ENCODE results near the gene AP3S2.
"Not testable (repeated sequence)": the region's sequence is repeated elsewhere in the genome, so short reads cannot be mapped to it uniquely, and the experiment has no call there.

Gene AP3S2

DNA sequence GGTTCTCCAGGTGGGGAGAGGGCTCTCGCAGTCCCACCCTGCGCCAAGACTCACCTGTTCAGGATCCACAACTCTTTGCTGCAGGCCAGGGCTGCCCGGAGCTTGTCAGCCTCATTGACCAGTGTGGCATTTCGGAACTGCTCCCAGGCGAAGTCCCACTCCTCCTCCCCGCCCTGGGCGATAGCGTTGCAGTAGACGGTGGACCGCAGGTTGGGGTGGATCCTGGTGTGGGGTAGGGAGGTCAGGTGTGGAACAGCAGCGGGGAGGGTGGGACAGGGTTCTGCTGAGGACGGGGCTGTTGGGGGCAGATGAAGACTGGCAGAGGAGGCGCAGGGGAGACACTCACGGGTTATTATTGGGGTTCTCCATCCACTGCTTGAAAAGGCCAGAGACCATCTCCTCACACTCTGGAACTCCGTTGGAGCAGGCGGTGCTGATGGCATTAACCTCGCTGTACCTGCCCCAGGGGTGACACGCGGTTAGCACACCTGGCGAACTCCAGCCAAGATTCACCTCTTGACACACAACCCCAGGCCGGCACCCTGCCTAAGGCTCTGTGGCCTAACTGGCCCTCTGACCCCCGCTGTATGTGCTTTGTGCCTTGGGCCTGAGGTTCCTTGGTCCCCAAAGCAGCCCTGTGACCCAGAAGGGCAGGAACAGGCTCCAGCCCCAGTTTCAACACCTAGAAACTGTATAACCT lies 101.5 kb downstream of the AP3S2 start:
- TF ChIP-seq, protein P1, sequence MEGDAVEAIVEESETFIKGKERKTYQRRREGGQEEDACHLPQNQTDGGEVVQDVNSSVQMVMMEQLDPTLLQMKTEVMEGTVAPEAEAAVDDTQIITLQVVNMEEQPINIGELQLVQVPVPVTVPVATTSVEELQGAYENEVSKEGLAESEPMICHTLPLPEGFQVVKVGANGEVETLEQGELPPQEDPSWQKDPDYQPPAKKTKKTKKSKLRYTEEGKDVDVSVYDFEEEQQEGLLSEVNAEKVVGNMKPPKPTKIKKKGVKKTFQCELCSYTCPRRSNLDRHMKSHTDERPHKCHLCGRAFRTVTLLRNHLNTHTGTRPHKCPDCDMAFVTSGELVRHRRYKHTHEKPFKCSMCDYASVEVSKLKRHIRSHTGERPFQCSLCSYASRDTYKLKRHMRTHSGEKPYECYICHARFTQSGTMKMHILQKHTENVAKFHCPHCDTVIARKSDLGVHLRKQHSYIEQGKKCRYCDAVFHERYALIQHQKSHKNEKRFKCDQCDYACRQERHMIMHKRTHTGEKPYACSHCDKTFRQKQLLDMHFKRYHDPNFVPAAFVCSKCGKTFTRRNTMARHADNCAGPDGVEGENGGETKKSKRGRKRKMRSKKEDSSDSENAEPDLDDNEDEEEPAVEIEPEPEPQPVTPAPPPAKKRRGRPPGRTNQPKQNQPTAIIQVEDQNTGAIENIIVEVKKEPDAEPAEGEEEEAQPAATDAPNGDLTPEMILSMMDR (IDR thresholded peaks at IDR 0.05; ENCODE audit: low read depth, low read length) = no peak

DNA sequence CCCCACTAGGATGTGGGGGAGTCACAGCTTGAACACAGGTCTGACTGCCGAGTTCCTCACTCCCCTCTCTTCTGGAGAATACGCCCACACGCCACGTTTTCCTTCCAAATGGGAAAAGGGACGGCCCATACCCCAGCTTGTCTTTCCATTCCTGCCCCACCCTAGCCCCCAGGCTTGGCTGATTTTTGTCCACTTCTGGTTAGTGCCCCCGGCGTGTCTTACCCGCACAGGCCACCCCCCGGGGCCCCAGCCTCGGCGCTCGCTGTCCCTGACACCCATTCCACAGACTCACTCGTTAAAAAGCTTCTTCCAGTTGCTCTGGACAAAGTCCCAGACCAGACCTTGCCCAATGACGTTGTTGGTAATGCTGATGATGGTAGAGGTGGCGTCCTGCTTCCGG lies 103.1 kb downstream of the AP3S2 start:
- no peak for DNase-seq
- no peaks in the 10 kb centered on the region for H3K9me3 ChIP-seq
- H3K36me3 ChIP-seq = no peaks in the 10 kb centered on the region
- TF ChIP-seq, protein P1 (IDR thresholded peaks at IDR 0.05; ENCODE audit: low read depth, low read length) = no peak
- no peaks in the 10 kb centered on the region for H3K4me1 ChIP-seq
- no peaks in the 10 kb centered on the region for H3K27me3 ChIP-seq
- H3K4me3 ChIP-seq (ENCODE audit: low read depth, low read length) = no peak overlapping the region

More for the DNA sequence above, 101.5 kb downstream of the AP3S2 start:
- Histone ChIP-seq H3K4me3 (ENCODE audit: low read depth, low read length) (no peak overlapping the region), H3K27me3 (no peaks in the 10 kb centered on the region), H3K9me3 (no peaks in the 10 kb centered on the region), H3K4me1 (no peaks in the 10 kb centered on the region), H3K36me3 (no peaks in the 10 kb centered on the region)
- DNase-seq = no peak

DNA sequence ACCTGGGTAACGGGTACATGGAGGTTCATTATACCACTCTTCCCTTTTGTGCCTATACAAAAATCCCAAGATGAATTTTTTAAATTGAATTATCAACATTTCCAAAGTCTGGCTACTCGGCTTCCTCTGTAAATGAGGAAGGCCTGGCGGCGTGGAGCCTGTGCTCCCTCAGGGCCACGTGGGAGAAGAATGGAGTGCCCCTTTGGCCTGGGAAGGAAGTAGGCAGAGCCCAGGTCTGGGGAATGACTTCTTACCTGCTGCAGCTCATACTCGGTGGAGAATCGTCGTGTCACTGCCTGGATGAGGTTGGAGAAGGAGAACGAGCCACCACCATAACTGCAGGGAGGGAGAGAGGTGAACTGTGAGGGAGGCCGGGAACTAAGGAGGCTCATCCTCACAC lies 103.6 kb downstream of the AP3S2 start:
- TF ChIP-seq, protein P1 (IDR thresholded peaks at IDR 0.05; ENCODE audit: low read depth, low read length) = no peak
- no peaks in the 10 kb centered on the region for H3K9me3 ChIP-seq
- no peak overlapping the region for H3K4me3 ChIP-seq (ENCODE audit: low read depth, low read length)
- H3K4me1 ChIP-seq = no peaks in the 10 kb centered on the region
- no peaks in the 10 kb centered on the region for H3K27me3 ChIP-seq
- no peaks in the 10 kb centered on the region for H3K36me3 ChIP-seq
- DNase-seq = no peak

DNA sequence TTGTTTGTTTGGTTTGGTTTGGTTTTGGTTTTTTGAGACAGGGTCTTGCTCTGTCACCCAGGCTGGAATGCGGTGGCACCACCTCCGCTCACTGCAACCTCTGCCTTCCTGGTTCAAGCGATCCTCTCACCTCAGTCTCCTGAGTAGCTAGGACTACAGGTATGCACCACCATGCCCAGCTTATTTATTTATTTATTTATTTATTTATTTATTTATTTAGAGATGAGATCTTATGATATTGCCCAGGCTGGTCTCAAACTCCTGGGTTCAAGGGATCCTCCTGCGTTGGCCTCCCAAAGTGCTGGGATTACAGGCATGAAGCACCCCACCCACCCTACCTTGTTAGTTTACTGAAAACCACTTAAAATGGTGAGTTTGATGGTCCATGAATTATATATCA lies 105.2 kb downstream of the AP3S2 start:
- not testable (repeated sequence) for H3K4me3 ChIP-seq (ENCODE audit: low read depth, low read length); DNase-seq; H3K9me3 ChIP-seq; H3K27me3 ChIP-seq; H3K4me1 ChIP-seq; H3K36me3 ChIP-seq

DNA sequence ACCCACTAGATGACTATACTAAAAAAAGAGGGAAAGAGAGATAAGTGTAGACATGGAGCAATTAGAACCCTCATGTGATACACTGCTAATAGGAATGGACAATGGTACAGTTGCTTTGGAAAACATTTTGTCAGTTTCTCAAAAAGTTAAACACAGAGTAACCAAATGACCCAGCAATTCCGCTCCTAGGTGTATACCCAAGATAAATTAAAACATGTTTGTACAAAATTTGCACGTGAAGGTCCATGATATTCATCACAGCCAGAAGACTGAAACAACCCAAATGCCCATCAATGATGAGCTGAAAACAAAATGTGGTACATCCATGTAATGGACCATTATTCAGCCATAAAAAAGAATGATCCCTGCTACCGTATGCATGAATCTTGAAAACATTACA lies 105.8 kb downstream of the AP3S2 start:
- H3K4me3 ChIP-seq (ENCODE audit: low read depth, low read length) = no peak overlapping the region
- TF ChIP-seq, protein P1 (IDR thresholded peaks at IDR 0.05; ENCODE audit: low read depth, low read length) = no peak
- H3K9me3 ChIP-seq = no peaks in the 10 kb centered on the region
- H3K4me1 ChIP-seq = peaks cover 8% of the 10 kb centered on the region
- no peaks in the 10 kb centered on the region for H3K27me3 ChIP-seq
- DNase-seq = no peak
- no peaks in the 10 kb centered on the region for H3K36me3 ChIP-seq

DNA sequence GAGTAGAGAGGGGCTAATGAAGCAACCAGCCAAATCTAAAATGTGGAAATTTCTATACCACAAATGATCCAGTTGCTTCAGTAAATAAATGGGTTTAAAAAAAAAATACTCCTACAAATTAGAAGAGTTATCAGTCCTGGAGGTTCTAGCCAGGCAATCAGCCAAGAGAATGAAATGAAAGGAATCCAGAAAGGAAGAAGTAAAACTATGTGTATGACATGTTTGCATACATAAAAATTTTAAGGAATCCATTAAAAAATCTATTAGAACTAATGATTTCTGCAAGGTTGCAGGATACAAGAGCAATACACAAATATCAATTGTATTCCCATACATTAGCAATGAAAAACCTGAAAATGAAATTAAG lies 108.0 kb downstream of the AP3S2 start:
- H3K27me3 ChIP-seq = no peaks in the 10 kb centered on the region
- TF ChIP-seq, protein P1 (IDR thresholded peaks at IDR 0.05; ENCODE audit: low read depth, low read length) = no peak
- DNase-seq = no peak
- H3K4me3 ChIP-seq (ENCODE audit: low read depth, low read length) = no peak overlapping the region
- H3K36me3 ChIP-seq = no peaks in the 10 kb centered on the region
- H3K9me3 ChIP-seq = no peaks in the 10 kb centered on the region
- peaks cover 9% of the 10 kb centered on the region for H3K4me1 ChIP-seq

All from BE2C (cell line).